ENCODE data around the gene AGAP1. TPM values are rescaled to one million over a fixed set of nuclear protein-coding genes. Genes with fewer than 3 reads are reported as not detected.

The AGAP1 gene
- total and polyA plus RNA-seq, 2 donors = 1.7 to 3.0 TPM

GRCh38 chr2:235889302-235889630 lies 395.4 kb downstream of the AGAP1 start:
- H3K4me1 ChIP-seq (ENCODE audit: control insufficient read depth in 2 of 2, insufficient read depth in 2 of 2, low read length in 2 of 2) = no peaks in the 10 kb centered on the region

GRCh38 chr2:235893129-235893698 lies 399.4 kb downstream of the AGAP1 start:
- H3K4me1 ChIP-seq (ENCODE audit: control insufficient read depth in 2 of 2, insufficient read depth in 2 of 2, low read length in 2 of 2) = no peaks in the 10 kb centered on the region
- no peak overlapping the region for H3K27ac ChIP-seq (ENCODE audit: low read depth in 1 of 2, low read length in 1 of 2)
- no peaks in the 10 kb centered on the region for H3K27me3 ChIP-seq (ENCODE audit: control insufficient read depth in 2 of 2, insufficient read depth in 1 of 2, low read length in 1 of 2)
- no peak for DNase-seq (ENCODE audit: low read depth in 6 of 9, low spot score in 9 of 9)
- WGBS = 97% methylated on average over 27 of the region's 27 CpGs
- no peak overlapping the region for H3K4me3 ChIP-seq (ENCODE audit: low read length in 2 of 2)
- no peaks in the 10 kb centered on the region for H3K36me3 ChIP-seq (ENCODE audit: control insufficient read depth in 2 of 2, insufficient read depth in 2 of 2, low read length in 1 of 2)
- no peaks in the 10 kb centered on the region for H3K9me3 ChIP-seq (ENCODE audit: control insufficient read depth in 2 of 2, insufficient read depth in 1 of 2, low read length in 1 of 2)

More at GRCh38 chr2:235889302-235889630, 395.4 kb downstream of the AGAP1 start:
- DNase-seq (ENCODE audit: low read depth in 6 of 9, low spot score in 9 of 9) = no peak
- Histone ChIP-seq H3K27ac (ENCODE audit: low read depth in 1 of 2, low read length in 1 of 2) (no peak overlapping the region), H3K4me3 (ENCODE audit: low read length in 2 of 2) (no peak overlapping the region), H3K9me3 (ENCODE audit: control insufficient read depth in 2 of 2, insufficient read depth in 1 of 2, low read length in 1 of 2) (no peaks in the 10 kb centered on the region), H3K36me3 (ENCODE audit: control insufficient read depth in 2 of 2, insufficient read depth in 2 of 2, low read length in 1 of 2) (no peaks in the 10 kb centered on the region), H3K27me3 (ENCODE audit: control insufficient read depth in 2 of 2, insufficient read depth in 1 of 2, low read length in 1 of 2) (no peaks in the 10 kb centered on the region)
- WGBS = 91% methylated on average over 5 of the region's 5 CpGs

GRCh38 chr2:235894839-235895238 lies 401.0 kb downstream of the AGAP1 start:
- Histone ChIP-seq H3K36me3 (ENCODE audit: control insufficient read depth in 2 of 2, insufficient read depth in 2 of 2, low read length in 1 of 2) (no peaks in the 10 kb centered on the region), H3K4me1 (ENCODE audit: control insufficient read depth in 2 of 2, insufficient read depth in 2 of 2, low read length in 2 of 2) (no peaks in the 10 kb centered on the region), H3K27me3 (ENCODE audit: control insufficient read depth in 2 of 2, insufficient read depth in 1 of 2, low read length in 1 of 2) (no peaks in the 10 kb centered on the region), H3K4me3 (ENCODE audit: low read length in 2 of 2) (no peak overlapping the region), H3K9me3 (ENCODE audit: control insufficient read depth in 2 of 2, insufficient read depth in 1 of 2, low read length in 1 of 2) (no peaks in the 10 kb centered on the region), H3K27ac (ENCODE audit: low read depth in 1 of 2, low read length in 1 of 2) (no peak overlapping the region)
- no peak for DNase-seq (ENCODE audit: low read depth in 6 of 9, low spot score in 9 of 9)
- WGBS = 92% methylated on average over 10 of the region's 10 CpGs

- Histone ChIP-seq H3K4me1 (ENCODE audit: control insufficient read depth in 2 of 2, insufficient read depth in 2 of 2, low read length in 2 of 2) (no peaks in the 10 kb centered on the region), H3K27me3 (ENCODE audit: control insufficient read depth in 2 of 2, insufficient read depth in 1 of 2, low read length in 1 of 2) (no peaks in the 10 kb centered on the region)
Observed at GRCh38 chr2:235896061-235896460, 402.2 kb downstream of the AGAP1 start.

GRCh38 chr2:235897992-235898391 lies 404.1 kb downstream of the AGAP1 start:
- Histone ChIP-seq H3K27ac (ENCODE audit: low read depth in 1 of 2, low read length in 1 of 2) (no peak overlapping the region), H3K36me3 (ENCODE audit: control insufficient read depth in 2 of 2, insufficient read depth in 2 of 2, low read length in 1 of 2) (no peaks in the 10 kb centered on the region), H3K9me3 (ENCODE audit: control insufficient read depth in 2 of 2, insufficient read depth in 1 of 2, low read length in 1 of 2) (no peaks in the 10 kb centered on the region), H3K4me3 (ENCODE audit: low read length in 2 of 2) (no peak overlapping the region), H3K4me1 (ENCODE audit: control insufficient read depth in 2 of 2, insufficient read depth in 2 of 2, low read length in 2 of 2) (no peaks in the 10 kb centered on the region), H3K27me3 (ENCODE audit: control insufficient read depth in 2 of 2, insufficient read depth in 1 of 2, low read length in 1 of 2) (no peaks in the 10 kb centered on the region)
- no peak for DNase-seq (ENCODE audit: low read depth in 6 of 9, low spot score in 9 of 9)
- WGBS = 78% methylated on average over 8 of the region's 8 CpGs

More at GRCh38 chr2:235896061-235896460, 402.2 kb downstream of the AGAP1 start:
- WGBS = 95% methylated on average over 2 of the region's 2 CpGs
- DNase-seq (ENCODE audit: low read depth in 6 of 9, low spot score in 9 of 9) = no peak
- Histone ChIP-seq H3K9me3 (ENCODE audit: control insufficient read depth in 2 of 2, insufficient read depth in 1 of 2, low read length in 1 of 2) (no peaks in the 10 kb centered on the region), H3K4me3 (ENCODE audit: low read length in 2 of 2) (no peak overlapping the region), H3K36me3 (ENCODE audit: control insufficient read depth in 2 of 2, insufficient read depth in 2 of 2, low read length in 1 of 2) (no peaks in the 10 kb centered on the region), H3K27ac (ENCODE audit: low read depth in 1 of 2, low read length in 1 of 2) (no peak overlapping the region)

- WGBS = 90% methylated on average over 4 of the region's 4 CpGs
- Histone ChIP-seq H3K4me1 (ENCODE audit: control insufficient read depth in 2 of 2, insufficient read depth in 2 of 2, low read length in 2 of 2) (no peaks in the 10 kb centered on the region), H3K36me3 (ENCODE audit: control insufficient read depth in 2 of 2, insufficient read depth in 2 of 2, low read length in 1 of 2) (no peaks in the 10 kb centered on the region), H3K4me3 (ENCODE audit: low read length in 2 of 2) (no peak overlapping the region), H3K27ac (ENCODE audit: low read depth in 1 of 2, low read length in 1 of 2) (no peak overlapping the region), H3K27me3 (ENCODE audit: control insufficient read depth in 2 of 2, insufficient read depth in 1 of 2, low read length in 1 of 2) (peaks cover 0 to 1% of the 10 kb centered on the region in 2 donors), H3K9me3 (ENCODE audit: control insufficient read depth in 2 of 2, insufficient read depth in 1 of 2, low read length in 1 of 2) (no peaks in the 10 kb centered on the region)
- no peak for DNase-seq (ENCODE audit: low read depth in 6 of 9, low spot score in 9 of 9)
Observed at GRCh38 chr2:235898766-235899165, 404.9 kb downstream of the AGAP1 start.

- H3K27ac ChIP-seq (ENCODE audit: low read depth in 1 of 2, low read length in 1 of 2) = no peak overlapping the region
- H3K9me3 ChIP-seq (ENCODE audit: control insufficient read depth in 2 of 2, insufficient read depth in 1 of 2, low read length in 1 of 2) = no peaks in the 10 kb centered on the region
- peaks cover 0 to 7% of the 10 kb centered on the region in 2 donors for H3K27me3 ChIP-seq (ENCODE audit: control insufficient read depth in 2 of 2, insufficient read depth in 1 of 2, low read length in 1 of 2)
- WGBS = 89% methylated on average over 1 of the region's 1 CpG
- H3K4me3 ChIP-seq (ENCODE audit: low read length in 2 of 2) = no peak overlapping the region
- no peaks in the 10 kb centered on the region for H3K36me3 ChIP-seq (ENCODE audit: control insufficient read depth in 2 of 2, insufficient read depth in 2 of 2, low read length in 1 of 2)
- no peak for DNase-seq (ENCODE audit: low read depth in 6 of 9, low spot score in 9 of 9)
- H3K4me1 ChIP-seq (ENCODE audit: control insufficient read depth in 2 of 2, insufficient read depth in 2 of 2, low read length in 2 of 2) = no peaks in the 10 kb centered on the region
Observed at GRCh38 chr2:235900631-235901030, 406.8 kb downstream of the AGAP1 start.

GRCh38 chr2:235901243-235901642 lies 407.4 kb downstream of the AGAP1 start:
- H3K4me3 ChIP-seq (ENCODE audit: low read length in 2 of 2) = no peak overlapping the region
- no peak for DNase-seq (ENCODE audit: low read depth in 6 of 9, low spot score in 9 of 9)
- 96% methylated on average over 1 of the region's 1 CpG for WGBS

GRCh38 chr2:235903782-235904584 lies 410.1 kb downstream of the AGAP1 start:
- WGBS = 75% methylated on average over 21 of the region's 21 CpGs
- no peak overlapping the region for H3K4me3 ChIP-seq (ENCODE audit: low read length in 2 of 2)
- no peaks in the 10 kb centered on the region for H3K9me3 ChIP-seq (ENCODE audit: control insufficient read depth in 2 of 2, insufficient read depth in 1 of 2, low read length in 1 of 2)
- H3K27me3 ChIP-seq (ENCODE audit: control insufficient read depth in 2 of 2, insufficient read depth in 1 of 2, low read length in 1 of 2) = peaks cover 0 to 7% of the 10 kb centered on the region in 2 donors
- no peak overlapping the region for H3K27ac ChIP-seq (ENCODE audit: low read depth in 1 of 2, low read length in 1 of 2)
- H3K4me1 ChIP-seq (ENCODE audit: control insufficient read depth in 2 of 2, insufficient read depth in 2 of 2, low read length in 2 of 2) = no peaks in the 10 kb centered on the region
- DNase-seq (ENCODE audit: low read depth in 6 of 9, low spot score in 9 of 9) = no peak
- H3K36me3 ChIP-seq (ENCODE audit: control insufficient read depth in 2 of 2, insufficient read depth in 2 of 2, low read length in 1 of 2) = no peaks in the 10 kb centered on the region

More at GRCh38 chr2:235901243-235901642, 407.4 kb downstream of the AGAP1 start:
- Histone ChIP-seq H3K4me1 (ENCODE audit: control insufficient read depth in 2 of 2, insufficient read depth in 2 of 2, low read length in 2 of 2) (no peaks in the 10 kb centered on the region), H3K9me3 (ENCODE audit: control insufficient read depth in 2 of 2, insufficient read depth in 1 of 2, low read length in 1 of 2) (no peaks in the 10 kb centered on the region), H3K36me3 (ENCODE audit: control insufficient read depth in 2 of 2, insufficient read depth in 2 of 2, low read length in 1 of 2) (no peaks in the 10 kb centered on the region), H3K27ac (ENCODE audit: low read depth in 1 of 2, low read length in 1 of 2) (no peak overlapping the region), H3K27me3 (ENCODE audit: control insufficient read depth in 2 of 2, insufficient read depth in 1 of 2, low read length in 1 of 2) (peaks cover 0 to 7% of the 10 kb centered on the region in 2 donors)
